HFF-Myc (cell line): ENCODE data around the gene CLMN.
"Not testable (repeated sequence)": the region's sequence is repeated elsewhere in the genome, so short reads cannot be mapped to it uniquely, and the experiment has no call there.

Experiments
- DNase-seq: peaks from one replicate; pipeline ENCODE4 v3.0.0-alpha.2; 2011; ENCODE audit warnings: low read depth; ENCODE audit errors: extremely low read depth
- H3K4me3 ChIP-seq: replicated peaks from 2 replicates; pipeline ENCODE4 v1.5.1; 2011; ENCODE audit warnings: low read depth, mild to moderate bottlenecking, control low read depth, low read length
- TF ChIP-seq, protein P1 (sequence below): IDR thresholded peaks from 2 replicates; pipeline ENCODE4 v1.5.1; 2012; ENCODE audit warnings: mild to moderate bottlenecking, low read depth, low read length, control low read depth; ENCODE audit errors: missing control alignments

CLMN gene

DNA sequence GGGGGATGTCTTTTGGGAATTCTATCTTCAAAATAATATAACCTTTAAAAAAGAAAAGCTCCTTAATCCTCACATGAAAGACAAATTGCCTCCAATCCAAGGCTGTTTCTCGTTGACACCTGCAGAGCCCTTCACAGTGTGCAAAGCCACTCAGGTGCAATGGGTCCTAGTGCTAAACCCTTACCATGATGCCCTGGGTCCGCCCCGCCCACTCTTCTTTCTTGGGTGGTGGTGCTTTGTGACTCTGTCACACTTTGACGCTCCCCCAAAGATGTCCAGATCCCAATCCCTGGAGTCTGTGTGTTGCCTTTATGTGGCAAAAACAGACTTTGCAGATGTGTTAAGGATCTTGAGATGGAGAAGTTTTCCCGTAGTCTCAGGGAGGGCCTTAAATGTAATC is 29.7 kb downstream of the CLMN start:
- DNase-seq = no peak
- TF ChIP-seq, protein P1, sequence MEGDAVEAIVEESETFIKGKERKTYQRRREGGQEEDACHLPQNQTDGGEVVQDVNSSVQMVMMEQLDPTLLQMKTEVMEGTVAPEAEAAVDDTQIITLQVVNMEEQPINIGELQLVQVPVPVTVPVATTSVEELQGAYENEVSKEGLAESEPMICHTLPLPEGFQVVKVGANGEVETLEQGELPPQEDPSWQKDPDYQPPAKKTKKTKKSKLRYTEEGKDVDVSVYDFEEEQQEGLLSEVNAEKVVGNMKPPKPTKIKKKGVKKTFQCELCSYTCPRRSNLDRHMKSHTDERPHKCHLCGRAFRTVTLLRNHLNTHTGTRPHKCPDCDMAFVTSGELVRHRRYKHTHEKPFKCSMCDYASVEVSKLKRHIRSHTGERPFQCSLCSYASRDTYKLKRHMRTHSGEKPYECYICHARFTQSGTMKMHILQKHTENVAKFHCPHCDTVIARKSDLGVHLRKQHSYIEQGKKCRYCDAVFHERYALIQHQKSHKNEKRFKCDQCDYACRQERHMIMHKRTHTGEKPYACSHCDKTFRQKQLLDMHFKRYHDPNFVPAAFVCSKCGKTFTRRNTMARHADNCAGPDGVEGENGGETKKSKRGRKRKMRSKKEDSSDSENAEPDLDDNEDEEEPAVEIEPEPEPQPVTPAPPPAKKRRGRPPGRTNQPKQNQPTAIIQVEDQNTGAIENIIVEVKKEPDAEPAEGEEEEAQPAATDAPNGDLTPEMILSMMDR = no peak
- no peak overlapping the region for H3K4me3 ChIP-seq

DNA sequence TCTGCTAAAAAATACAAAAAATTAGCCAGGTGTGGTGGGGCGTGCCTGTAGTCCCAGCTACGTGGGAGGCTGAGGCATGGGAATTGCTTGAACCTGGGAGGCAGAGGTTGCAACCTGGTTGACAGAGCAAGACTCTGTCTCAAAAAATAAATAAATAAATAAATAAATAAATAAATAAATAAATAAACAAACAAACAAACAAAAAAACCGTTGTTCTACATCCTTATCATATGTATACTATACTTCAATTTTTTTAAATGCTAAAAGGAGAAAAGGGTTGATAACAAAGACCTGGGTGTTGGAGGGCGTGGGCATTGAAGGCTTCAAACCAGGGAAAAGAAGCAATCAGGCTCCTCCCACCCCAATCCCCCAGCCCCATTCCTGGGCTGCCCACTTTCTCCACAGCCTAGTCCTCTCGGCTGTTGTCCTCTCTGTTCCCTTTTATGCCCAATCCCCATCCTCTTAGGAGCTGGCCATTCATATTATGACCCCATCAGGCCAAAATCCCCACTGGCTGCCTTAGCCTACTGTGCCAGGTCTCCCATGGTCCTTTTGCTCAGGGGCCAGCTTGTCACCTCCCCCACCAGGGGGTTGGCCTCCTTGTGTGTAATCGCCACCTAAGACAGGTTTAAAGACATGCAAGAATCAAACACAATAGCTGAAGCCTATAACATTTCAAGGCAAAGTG is 30.2 kb downstream of the CLMN start:
- DNase-seq = no peak
- TF ChIP-seq, protein P1 = no peak
- H3K4me3 ChIP-seq = no peak overlapping the region

DNA sequence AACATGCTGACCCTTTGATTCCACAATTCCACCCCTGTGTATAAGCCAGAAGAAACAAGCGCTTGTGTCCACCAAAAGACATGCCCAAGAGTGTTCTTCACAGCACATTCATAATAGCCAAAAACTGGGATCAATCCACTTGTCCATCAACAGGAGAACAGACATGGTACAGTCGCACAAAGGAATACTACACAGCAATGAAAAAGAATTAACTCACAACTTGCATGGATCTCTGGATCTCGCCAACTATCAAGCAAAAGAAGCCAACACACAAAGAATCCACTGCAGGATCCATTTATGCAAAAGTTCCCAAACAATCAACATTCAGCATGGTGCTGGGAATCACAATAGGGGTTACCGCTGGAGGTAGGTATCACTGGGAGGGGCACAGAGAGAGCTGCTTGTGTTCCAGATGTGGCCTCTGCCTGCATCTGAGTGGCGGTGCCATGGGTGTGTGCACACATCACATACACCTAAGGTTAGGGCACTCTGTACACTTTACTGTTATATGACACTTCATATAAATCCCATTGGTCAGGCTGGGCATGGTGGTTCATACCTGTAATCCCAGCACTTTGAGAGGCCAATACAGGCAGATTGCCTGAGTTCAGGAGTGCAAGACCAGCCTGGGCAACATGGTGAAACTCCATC is 30.9 kb downstream of the CLMN start:
- TF ChIP-seq, protein P1 = no peak
- DNase-seq = no peak
- H3K4me3 ChIP-seq = no peak overlapping the region

DNA sequence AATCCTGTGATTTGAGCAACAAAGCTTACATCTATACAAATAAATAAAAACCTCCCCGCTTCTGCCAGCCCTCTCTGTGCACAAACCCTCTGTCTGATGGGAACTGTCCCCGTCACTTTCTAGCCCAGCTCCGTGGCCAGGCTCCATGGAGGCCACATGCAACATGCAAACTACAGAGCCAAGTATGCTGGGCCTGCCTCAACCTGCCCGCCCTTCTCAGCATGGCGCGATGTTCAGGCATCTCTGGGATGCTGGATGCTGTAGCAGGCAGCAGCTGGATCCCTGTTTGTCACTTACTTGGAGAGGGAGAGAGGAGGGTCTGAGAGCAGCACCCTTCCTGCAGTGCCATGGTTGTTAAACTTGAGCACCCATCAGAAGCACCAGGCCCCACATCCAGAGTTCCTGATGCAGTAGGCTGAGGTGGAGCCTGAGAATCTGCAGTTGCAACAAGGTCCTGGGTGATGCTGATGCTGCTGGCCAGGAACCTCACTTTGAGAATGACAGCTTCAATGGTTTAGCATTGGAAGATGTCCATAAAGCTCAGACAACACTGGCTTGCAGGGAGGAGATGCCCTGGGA is 32.4 kb downstream of the CLMN start:
- TF ChIP-seq, protein P1 = no peak
- no peak for DNase-seq

DNA sequence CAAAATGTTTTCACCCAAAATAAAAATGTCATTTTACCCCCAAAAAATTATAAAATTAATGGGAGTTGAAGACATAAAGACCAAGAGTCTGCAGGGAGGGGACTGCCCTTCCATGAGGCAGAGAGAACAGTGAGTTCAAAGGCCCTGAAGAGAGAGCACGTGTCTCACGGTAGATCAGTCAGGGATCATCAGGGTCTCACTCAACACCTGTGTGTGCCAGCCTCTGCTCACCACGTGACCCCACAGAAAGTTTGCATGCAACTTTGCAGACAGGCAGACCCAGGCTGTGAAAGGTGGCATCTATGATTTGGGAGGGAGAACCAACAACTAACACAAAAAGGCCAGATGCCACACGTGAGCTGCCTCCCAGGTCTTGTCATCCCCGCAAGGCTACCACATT is 33.1 kb downstream of the CLMN start:
- TF ChIP-seq, protein P1 = no peak
- DNase-seq = no peak
- no peak overlapping the region for H3K4me3 ChIP-seq

More for the DNA sequence above, 32.4 kb downstream of the CLMN start:
- no peak overlapping the region for H3K4me3 ChIP-seq

DNA sequence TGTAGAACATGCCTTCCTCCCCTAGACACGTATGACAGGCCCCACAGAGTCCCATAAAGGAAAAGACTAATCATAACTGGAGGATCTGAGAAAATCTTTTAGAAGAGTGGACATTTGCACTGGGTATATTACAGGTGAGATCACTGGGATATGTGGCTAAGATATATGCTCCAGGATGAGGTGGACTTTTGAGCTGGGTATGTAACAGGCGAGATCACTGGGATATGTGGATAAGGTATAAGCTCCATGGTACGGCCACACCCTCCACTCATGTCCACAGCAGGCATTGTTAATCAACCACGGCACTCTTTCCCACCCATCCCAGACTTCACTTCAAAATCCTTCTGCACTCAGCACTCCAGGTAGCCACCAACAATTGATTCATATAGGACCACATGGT is 34.1 kb downstream of the CLMN start:
- TF ChIP-seq, protein P1 = no peak
- DNase-seq = no peak
- H3K4me3 ChIP-seq = no peak overlapping the region

DNA sequence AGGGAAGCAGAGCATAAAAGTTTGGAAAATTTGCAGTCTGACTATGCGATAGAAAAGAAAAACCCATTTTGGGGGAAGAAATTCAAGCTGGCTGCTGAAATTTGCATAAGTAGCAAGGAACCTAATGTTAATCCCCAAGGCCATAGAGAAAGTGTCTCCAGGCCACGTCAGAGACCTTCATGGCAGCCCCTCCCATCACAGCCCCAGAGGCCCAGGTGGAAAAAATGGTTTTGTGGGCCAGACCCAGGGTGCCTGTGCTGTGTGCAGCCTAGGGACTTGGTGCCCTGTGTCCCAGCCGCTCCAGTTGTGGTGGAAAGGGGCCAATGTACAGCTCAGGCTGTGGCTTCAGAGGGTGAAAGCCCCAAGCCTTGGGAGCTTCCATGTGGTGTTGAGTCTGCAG is 35.9 kb downstream of the CLMN start:
- not testable (repeated sequence) for DNase-seq, H3K4me3 ChIP-seq

DNA sequence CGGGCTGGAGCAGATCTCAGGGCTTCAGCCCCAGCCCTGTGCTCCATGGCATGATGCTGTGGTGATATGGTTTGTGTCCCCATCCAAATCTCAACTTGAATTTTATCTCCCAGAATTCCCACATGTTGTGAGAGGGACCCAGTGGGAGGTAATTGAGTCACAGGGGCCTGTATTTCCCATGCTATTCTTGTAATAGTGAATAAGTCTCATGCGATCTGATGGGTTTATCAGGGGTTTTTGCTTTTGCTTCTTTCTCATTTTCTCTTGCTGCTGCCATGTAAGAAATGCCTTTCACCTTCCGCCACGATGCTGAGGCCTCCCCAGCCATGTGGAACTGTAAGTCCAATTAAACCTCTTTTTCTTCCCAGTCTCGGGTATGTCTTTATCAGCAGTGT is 36.7 kb downstream of the CLMN start:
- not testable (repeated sequence) for DNase-seq, H3K4me3 ChIP-seq
